ENCODE results near the gene IFT74.

IFT74 gene

DNA sequence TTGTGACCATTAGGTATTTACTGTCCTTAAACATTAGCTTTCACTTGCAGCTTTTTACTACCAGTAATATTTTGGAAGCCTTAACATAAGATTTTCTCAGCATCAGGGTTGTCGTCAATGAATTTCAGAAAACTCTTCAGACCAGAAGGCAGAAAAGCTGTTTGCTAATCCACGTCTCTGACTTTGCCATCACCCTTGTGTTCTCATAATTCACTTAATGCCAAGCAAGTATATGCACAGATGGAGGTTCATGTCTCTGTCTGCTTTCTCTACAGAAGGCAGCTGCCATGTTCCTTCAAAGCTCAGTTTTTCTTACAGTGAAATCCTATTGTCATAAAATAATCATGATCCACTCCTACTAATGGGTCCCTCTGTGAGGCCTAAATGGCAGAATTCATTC is 87.0 kb downstream of the IFT74 start:
- DNase-seq (ENCODE audit: low spot score) = no peak
- TF ChIP-seq, protein P1, sequence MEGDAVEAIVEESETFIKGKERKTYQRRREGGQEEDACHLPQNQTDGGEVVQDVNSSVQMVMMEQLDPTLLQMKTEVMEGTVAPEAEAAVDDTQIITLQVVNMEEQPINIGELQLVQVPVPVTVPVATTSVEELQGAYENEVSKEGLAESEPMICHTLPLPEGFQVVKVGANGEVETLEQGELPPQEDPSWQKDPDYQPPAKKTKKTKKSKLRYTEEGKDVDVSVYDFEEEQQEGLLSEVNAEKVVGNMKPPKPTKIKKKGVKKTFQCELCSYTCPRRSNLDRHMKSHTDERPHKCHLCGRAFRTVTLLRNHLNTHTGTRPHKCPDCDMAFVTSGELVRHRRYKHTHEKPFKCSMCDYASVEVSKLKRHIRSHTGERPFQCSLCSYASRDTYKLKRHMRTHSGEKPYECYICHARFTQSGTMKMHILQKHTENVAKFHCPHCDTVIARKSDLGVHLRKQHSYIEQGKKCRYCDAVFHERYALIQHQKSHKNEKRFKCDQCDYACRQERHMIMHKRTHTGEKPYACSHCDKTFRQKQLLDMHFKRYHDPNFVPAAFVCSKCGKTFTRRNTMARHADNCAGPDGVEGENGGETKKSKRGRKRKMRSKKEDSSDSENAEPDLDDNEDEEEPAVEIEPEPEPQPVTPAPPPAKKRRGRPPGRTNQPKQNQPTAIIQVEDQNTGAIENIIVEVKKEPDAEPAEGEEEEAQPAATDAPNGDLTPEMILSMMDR (IDR thresholded peaks at IDR 0.05; ENCODE audit: extremely low read depth, missing control alignments) = no peak

DNA sequence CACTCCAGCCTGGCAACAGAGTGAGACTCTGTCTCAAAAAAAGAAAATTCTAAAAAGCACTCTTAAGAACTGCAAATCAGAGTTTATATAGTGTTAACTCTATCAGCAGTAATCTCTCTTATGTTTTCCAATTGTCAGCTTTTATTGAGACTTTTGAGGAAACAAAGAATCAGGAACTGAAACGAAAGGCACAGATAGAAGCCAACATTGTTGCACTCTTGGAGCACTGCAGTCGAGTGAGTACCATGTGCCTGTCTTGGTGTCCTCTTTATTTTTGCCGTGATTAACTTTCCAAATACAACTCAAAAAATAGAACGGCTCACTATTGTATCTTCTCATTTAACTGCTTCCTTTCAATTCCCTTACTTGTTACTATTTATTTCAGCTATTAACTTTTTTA is 90.9 kb downstream of the IFT74 start:
- TF ChIP-seq, protein P1 (IDR thresholded peaks at IDR 0.05; ENCODE audit: extremely low read depth, missing control alignments) = no peak
- DNase-seq (ENCODE audit: low spot score) = no peak

DNA sequence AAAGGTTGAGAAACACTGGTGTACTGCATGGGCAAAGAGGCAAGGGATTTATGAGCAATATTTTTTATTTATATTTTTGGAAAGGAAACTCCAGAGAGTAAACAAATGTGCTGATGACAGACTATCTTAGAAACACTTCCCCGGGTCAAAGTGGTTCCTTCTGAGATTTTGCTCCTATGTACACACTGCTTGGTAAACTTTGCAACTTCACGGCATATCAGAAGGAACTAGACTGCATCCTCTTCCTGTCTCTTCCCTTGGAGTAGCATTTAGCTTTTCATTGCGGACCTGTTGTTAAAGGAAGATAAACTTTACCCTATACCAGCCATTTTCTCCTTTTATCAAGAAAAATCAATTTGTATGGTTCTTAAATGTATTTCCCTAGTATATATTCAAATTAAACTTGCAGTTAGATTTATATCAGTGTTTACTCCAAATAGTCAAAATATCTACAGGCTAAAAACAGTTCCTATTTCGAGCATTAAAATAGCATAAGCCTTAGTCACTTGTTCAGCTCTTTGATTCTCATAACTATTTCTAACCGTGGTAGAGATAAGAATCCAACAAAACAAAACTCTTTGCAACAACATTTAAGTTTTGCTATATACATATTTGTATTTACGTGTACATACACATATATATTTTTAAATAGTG is 97.3 kb downstream of the IFT74 start:
- TF ChIP-seq, protein P1 (IDR thresholded peaks at IDR 0.05; ENCODE audit: extremely low read depth, missing control alignments) = no peak
- DNase-seq (ENCODE audit: low spot score) = no peak

DNA sequence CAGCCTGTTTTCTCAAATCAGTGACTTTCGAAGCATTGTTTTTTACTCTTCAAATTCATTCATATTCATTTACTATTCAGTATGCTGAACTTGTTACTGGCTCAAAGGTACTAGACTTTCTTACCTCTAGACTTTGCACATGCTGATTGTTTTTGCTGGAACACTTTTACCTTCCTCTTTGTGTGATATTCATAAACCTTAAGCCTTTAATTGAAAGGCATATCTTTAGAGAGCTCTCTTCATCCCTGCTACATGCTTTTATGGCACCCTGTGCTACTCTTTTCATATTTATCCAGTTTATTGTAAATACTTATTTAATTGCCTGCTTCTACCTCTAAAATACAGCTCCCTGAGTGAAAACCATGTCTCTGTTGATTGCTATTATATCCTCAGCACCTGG is 97.9 kb downstream of the IFT74 start:
- TF ChIP-seq, protein P1 (IDR thresholded peaks at IDR 0.05; ENCODE audit: extremely low read depth, missing control alignments) = no peak
- no peak for DNase-seq (ENCODE audit: low spot score)

DNA sequence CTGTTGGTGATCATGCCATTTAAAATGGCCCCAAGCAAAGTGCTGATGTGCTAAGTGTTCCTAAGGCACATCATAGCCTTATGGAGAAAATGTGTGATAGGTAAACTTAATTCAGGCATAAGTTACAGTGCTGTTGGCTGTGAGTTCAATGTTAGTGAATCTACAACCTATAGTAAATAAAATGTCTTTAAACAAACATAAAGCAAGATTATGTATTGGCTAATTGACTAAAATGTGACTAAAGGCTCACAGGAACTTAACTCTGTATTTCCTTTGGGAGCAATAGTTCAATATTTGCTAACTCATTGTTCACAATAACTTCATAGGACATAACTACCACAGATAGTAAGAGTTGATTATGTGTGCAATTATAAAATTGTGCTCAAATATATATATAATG is 98.6 kb downstream of the IFT74 start:
- DNase-seq (ENCODE audit: low spot score) = no peak

DNA sequence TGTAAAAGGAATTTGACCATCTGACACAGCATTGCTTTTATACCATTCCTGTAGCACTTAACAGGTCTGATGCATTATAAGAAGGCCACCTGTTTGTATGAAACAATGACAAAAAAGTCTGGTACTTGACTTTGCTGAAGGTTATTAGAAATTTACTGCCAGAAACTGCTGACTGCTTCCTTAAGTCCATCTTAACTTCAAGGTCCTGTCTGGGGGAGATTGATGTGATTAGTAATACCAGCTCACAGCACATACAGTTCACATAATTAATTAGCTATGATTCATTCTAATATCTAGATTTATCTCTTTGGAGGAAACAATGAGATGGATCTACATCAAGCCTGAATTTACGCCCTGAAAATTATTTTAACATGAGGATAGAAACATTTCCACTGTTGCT is 103.2 kb downstream of the IFT74 start:
- DNase-seq (ENCODE audit: low spot score) = no peak
- TF ChIP-seq, protein P1 (IDR thresholded peaks at IDR 0.05; ENCODE audit: extremely low read depth, missing control alignments) = no peak

More for the DNA sequence above, 98.6 kb downstream of the IFT74 start:
- TF ChIP-seq, protein P1 (IDR thresholded peaks at IDR 0.05; ENCODE audit: extremely low read depth, missing control alignments) = no peak

DNA sequence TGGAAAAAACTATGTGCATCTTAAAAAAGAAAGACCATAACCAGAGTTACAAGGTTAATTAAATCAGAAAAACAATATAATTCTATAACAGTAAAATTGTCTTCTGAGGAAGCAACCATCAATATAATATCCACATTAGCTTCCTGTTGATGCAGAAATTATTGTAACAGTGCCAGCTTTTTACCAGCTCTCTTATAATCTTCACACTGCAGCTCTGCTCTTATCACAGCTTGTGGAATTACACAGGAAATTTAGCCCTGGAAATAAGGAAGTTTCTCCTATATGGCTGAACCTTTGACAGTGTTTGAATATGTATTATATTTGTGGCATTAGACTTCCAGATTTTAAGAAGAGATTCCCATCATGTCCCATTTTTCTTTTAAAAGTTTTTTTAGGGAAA is 103.7 kb downstream of the IFT74 start:
- DNase-seq (ENCODE audit: low spot score) = no peak
- TF ChIP-seq, protein P1 (IDR thresholded peaks at IDR 0.05; ENCODE audit: extremely low read depth, missing control alignments) = no peak

Measured in GM20000 (cell line).